NCI-H510A (cell line): ENCODE measurements around the gene RBP7.
"Not testable (repeated sequence)": the region's sequence is repeated elsewhere in the genome, so short reads cannot be mapped to it uniquely, and the experiment has no call there.

Source experiments
- DNase-seq: peaks from one replicate; lab custom pipeline; 2025; lab: John Stamatoyannopoulos, UW

RBP7 gene

GRCh38 chr1:9996624-9997582 lies at the start of gene RBP7:
Gene RBP7, plus strand, starts transcription at chr1:9997228. Its CDS starts 31 bp downstream, at chr1:9997259.
- peak; percentile 64 for DNase-seq

DNA sequence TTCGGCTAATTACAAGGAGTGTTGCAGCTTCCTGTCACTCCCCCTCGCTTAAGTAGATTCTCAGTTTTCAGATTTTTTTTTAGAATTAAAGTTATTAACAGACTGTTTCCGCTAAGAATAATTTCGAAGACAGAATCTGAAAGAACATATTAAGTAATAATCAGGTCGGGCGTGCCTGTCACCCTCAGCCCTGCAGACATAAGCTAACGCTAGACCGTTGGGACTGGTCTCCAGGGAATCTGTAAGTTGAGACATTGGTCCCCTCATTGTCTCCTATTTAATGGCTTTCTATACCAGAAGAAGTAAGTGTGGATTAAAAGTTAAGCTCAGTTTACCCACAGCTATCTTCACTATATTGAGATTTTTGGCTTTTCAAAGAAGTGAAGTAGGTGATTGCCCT lies 39.3 kb upstream of the RBP7 start:
- no peak for DNase-seq

DNA sequence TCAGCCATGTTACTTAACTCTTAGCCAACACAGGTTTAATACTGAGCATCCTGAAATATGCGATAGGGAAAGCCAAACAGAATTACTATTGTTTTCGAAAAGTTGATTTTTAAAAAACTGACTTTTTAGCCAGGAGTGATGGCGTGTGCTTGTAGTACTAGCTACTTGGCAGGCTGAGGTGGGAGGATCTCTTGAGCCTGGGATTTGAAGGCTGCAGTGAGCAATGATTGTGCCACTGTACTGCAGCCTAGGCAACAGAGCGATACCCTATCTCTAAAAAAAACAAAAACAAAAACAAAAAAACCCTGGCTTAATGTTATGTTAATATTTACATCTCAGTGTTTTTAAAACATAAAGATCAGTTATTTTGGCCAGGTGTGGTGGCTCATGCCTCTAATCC lies 37.0 kb upstream of the RBP7 start:
- no peak for DNase-seq

GRCh38 chr1:9960706-9961562 lies 36.1 kb upstream of the RBP7 start:
- peak; percentile 96 for DNase-seq

- no peak for DNase-seq
These were observed 12.8 kb upstream of the RBP7 start for GRCh38 chr1:9984253-9984652.

- DNase-seq = peak; percentile 49
These were observed 12.0 kb upstream of the RBP7 start for GRCh38 chr1:9985001-9985400.

DNA sequence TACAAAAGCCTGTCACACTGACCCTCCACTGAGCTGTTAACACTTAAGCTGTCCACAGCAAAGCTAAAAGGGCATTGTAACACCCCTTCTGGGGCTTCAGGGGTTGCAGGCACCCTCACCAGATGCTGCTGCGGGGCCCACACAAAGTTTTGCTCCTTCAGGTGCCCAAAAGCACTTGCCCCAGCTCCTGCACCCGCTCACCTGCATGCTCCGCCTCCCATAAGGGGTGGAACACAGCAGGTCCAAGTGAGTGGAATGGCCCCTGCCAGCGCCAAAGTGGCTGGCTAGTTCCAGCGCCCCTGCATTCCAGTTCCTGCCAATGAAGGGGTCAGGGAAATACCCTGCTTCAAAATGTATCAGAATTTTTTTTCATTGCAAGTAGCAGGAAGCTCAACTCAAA lies 7.3 kb upstream of the RBP7 start:
- no peak for DNase-seq

GRCh38 chr1:9990944-9991343 lies 6.1 kb upstream of the RBP7 start:
- no peak for DNase-seq

- no peak for DNase-seq
These were observed 4.1 kb upstream of the RBP7 start for GRCh38 chr1:9992910-9993309.

DNA sequence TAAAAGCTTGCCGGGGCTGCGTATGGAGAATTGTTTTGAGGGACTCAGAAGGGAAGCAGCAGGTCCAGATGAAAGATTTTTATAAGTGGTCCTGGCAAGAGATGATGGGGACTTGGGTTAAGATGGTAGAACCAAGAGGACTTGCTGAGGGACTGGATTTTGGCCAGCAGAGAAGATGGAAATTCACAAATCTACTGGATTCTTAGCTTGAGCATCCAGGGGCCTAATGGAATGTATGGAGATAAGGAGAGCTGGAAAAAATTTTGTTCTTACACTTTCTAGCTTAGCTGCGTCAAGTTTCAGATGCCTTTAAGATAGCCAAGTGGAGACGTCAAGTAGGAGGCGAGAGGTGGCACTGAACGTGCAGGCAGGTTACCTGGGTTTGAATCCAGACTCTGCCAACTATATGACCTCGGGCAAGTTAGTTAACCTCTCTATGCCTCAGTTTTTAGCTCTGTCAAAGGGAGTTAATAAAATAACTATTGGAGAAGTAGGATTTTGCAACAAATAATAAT lies 3.4 kb upstream of the RBP7 start:
- DNase-seq = no peak

- no peak for DNase-seq
These were observed 4.1 kb downstream of the RBP7 start for GRCh38 chr1:10001016-10001665.

- not testable (repeated sequence) for DNase-seq
These were observed 8.2 kb downstream of the RBP7 start for GRCh38 chr1:10005248-10005647.

GRCh38 chr1:10007169-10007568 lies 10.1 kb downstream of the RBP7 start:
- no peak for DNase-seq

GRCh38 chr1:10014016-10014415 lies 17.0 kb downstream of the RBP7 start:
- no peak for DNase-seq

DNA sequence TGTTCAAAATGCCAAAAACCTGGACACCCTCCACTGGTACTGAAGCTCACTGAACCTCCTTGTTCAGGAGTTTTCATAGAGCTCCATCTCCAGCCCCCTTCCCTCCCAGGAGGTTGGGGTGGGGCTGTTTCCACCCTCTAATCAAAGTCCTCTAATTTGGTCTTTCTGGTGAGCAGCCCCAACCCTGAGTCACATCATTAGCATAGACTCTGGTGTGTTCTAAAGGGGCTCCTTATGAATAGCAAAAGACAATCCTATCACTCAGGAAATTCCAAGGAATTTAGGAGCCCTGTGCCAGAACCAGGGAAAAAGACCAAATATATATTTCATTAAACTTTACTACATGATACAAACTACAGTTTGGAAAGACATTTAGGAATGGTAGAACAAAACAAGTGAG lies 22.5 kb downstream of the RBP7 start:
- DNase-seq = no peak

GRCh38 chr1:10020086-10020485 lies 23.1 kb downstream of the RBP7 start:
- DNase-seq = no peak

DNA sequence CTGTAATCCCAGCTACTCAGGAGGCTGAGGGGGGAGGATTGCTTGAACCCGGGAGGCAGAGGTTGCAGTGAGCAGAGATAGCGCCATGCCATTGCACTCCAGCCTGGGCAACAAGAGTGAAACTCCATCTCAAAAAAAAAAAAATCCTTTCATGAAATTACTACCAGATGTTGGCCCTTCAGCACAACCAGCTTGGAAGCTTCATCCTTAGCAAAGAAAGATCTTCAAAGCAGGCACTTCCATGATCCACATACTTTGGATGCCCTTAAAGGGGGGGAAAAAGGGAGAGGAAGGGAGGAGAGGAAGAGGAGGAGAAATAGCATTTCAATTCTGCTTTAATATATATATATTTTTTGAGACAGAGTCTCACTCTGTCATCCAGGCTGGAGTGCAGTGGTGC lies 23.6 kb downstream of the RBP7 start:
- not testable (repeated sequence) for DNase-seq

GRCh38 chr1:10021992-10022391 lies 25.0 kb downstream of the RBP7 start:
- not testable (repeated sequence) for DNase-seq

- DNase-seq = no peak
These were observed 25.6 kb downstream of the RBP7 start for GRCh38 chr1:10022656-10023055.

DNA sequence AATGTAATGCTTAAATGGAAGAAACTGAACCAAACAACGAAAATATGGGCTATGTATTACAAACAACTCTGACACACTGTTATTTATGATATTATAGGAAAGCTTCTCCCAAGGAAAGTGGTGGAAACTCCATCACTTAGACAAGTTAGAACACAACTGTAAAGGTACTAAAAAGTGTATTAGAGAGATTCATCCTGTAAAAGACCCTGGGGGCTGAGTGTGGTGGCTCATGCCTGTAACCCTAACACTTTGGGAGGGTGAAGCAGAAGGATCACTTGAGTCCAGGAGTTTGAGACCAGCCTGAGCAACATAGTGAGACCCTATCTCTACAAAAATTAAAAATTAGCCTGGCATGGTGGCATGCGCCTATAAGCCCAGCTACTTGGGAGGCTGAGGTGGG lies 28.3 kb downstream of the RBP7 start:
- no peak for DNase-seq

- DNase-seq = no peak
These were observed 30.0 kb downstream of the RBP7 start for GRCh38 chr1:10027027-10027426.

GRCh38 chr1:10028956-10029500 lies 32.0 kb downstream of the RBP7 start:
- not testable (repeated sequence) for DNase-seq
